Immature natural killer cell (primary cell): Measurements from ENCODE around the gene PIGM. TPM values are rescaled to one million over a fixed set of nuclear protein-coding genes. Genes with fewer than 3 reads are reported as not detected.
"Not testable (repeated sequence)": the region's sequence is repeated elsewhere in the genome, so short reads cannot be mapped to it uniquely, and the experiment has no call there.

Experiments
- DNase-seq, 3 donors: peaks; one replicate each; pipeline ENCODE4 v3.0.0; 2022; ENCODE audit warnings: mixed read lengths in 1 of 3
- H3K27ac Mint-ChIP-seq, 6 donors: one replicate each; pipeline ENCODE4 v1.8.0; 2020; ENCODE audit warnings: mixed read lengths in 6 of 6, mild to moderate bottlenecking in 5 of 6, inconsistent platforms in 4 of 6, moderate library complexity in 3 of 6
- H3K27me3 Mint-ChIP-seq, 3 donors: one replicate each; pipeline ENCODE4 v1.8.0; 2020 to 2021; ENCODE audit warnings: low read depth in 3 of 3, mild to moderate bottlenecking in 3 of 3, mixed read lengths in 3 of 3, moderate library complexity in 3 of 3, inconsistent platforms in 1 of 3
- H3K36me3 Mint-ChIP-seq, 3 donors: one replicate each; pipeline ENCODE4 v1.8.0; 2020; ENCODE audit warnings: mixed read lengths in 3 of 3, inconsistent platforms in 2 of 3, mild to moderate bottlenecking in 2 of 3
- H3K4me1 Mint-ChIP-seq, 2 donors: one replicate each; pipeline ENCODE4 v1.8.0; 2020; ENCODE audit warnings: inconsistent platforms in 2 of 2, mild to moderate bottlenecking in 2 of 2, mixed read lengths in 2 of 2, moderate library complexity in 1 of 2
- H3K4me3 Mint-ChIP-seq, 5 donors: one replicate each; pipeline ENCODE4 v1.8.0; 2020; ENCODE audit warnings: mild to moderate bottlenecking in 5 of 5, mixed read lengths in 5 of 5, inconsistent platforms in 3 of 5, moderate library complexity in 3 of 5
- H3K9me3 Mint-ChIP-seq, 6 donors: one replicate each; pipeline ENCODE4 v1.8.0; 2020; ENCODE audit warnings: mild to moderate bottlenecking in 6 of 6, mixed read lengths in 6 of 6, inconsistent platforms in 4 of 6, moderate library complexity in 3 of 6
- polyA plus RNA-seq, 3 donors: library from polyadenylated mRNA; unstranded; fragments of 300-500 nt; fragmentation: Illumina TruSeq; gene quantifications; one replicate each; pipeline ENCODE4 v1.2.3, GENCODE V29; 2021

Gene PIGM
- polyA plus RNA-seq, 3 donors from 2014 or later, result 2.1 to 3.3 (median 3.0) TPM

DNA sequence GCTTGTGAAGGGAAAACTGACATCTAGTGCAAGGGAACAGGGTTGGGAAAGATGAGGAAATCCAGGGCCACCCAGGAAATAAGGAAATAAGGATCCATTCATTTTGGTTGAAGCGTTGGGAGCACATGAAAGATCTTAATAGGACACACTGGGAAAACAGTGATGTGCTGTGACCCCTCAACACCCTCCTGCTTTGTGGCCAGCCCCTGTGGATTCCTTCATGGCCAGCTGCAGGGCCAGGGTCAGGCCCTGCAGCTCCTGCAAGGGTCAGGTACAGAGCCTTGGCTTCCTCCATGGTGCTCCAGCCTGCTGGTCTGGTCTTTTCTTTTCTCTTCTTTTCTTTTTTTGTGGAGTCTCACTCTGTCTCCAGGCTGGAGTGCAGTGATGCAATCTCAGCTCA, 18.8 kb upstream of the PIGM start:
- DNase-seq, result no peak
- Mint-ChIP-seq H3K36me3 (no peaks in the 10 kb centered on the region), H3K4me1 (peaks cover 12 to 15% of the 10 kb centered on the region in 2 donors), H3K9me3 (no peaks in the 10 kb centered on the region), H3K27ac (no peak overlapping the region), H3K27me3 (peaks cover 5 to 21% (median 8%) of the 10 kb centered on the region in 3 donors), H3K4me3 (no peak overlapping the region)

DNA sequence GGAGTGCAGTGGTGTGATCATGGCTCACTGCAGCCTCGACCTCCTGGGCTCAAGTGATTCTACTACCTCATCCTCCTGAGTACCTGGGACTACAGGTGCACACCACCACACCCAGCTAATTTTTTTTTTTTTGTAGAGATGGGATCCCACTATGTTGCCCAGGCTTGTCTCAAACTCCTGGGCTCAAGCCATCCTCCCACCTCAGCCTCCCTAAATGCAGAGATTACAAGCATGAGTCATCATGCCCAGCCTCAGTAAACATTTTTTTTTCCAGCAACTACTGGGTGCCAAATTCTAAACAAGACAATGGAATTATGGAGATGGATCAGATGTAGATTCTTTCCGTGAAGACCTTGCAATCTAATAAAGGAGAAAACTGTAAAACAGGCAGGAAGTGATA, 18.4 kb upstream of the PIGM start:
- Mint-ChIP-seq H3K27me3 (peaks cover 5 to 23% (median 6%) of the 10 kb centered on the region in 3 donors), H3K4me1 (peaks cover 12 to 15% of the 10 kb centered on the region in 2 donors)
- not testable (repeated sequence) for H3K9me3 Mint-ChIP-seq, H3K27ac Mint-ChIP-seq, H3K4me3 Mint-ChIP-seq, DNase-seq, H3K36me3 Mint-ChIP-seq

DNA sequence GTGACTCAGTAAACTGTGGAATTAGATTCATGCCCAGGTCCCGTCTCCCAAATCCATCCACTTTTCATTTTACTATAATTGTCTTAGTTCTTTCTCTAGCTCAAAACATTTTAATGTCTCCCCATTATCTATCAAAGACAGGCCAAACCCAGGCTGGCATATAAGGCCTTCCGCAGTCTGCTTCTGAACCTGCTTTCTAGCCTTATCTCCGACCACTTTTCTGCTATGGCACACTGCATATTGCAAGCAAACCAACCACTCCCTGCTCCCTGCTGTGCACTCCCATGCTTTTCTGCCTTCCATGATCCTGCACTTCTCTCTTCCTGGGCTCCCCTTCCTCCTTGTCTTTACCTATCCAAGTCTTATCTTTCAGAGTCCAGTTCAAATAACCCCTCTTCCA, 17.3 kb upstream of the PIGM start:
- Mint-ChIP-seq H3K27me3 (peaks cover 1 to 20% (median 5%) of the 10 kb centered on the region in 3 donors), H3K4me3 (no peak overlapping the region), H3K4me1 (peaks cover 12 to 15% of the 10 kb centered on the region in 2 donors), H3K27ac (no peak overlapping the region), H3K9me3 (no peaks in the 10 kb centered on the region), H3K36me3 (no peaks in the 10 kb centered on the region)
- no peak for DNase-seq

DNA sequence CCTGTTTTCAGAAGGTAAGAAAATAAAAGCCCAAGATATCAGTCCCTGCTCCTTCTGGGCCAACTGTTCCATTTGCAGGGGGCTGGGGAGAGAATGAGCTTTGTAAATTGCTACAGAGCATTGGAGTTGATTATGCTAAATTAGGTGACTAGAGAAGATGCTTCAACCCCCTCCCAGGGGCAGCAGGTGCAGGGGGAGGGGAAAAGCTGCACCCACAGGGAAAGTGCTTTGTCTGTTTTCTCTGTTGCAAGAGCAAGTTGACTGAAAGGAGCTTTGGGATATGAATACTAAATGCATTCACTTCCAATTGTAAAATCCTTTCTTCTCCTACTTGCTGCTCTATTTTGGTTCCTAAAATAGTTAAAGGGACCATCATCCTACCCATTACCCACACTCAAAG, 16.5 kb upstream of the PIGM start:
- peaks cover 1 to 18% (median 5%) of the 10 kb centered on the region in 3 donors for H3K27me3 Mint-ChIP-seq
- DNase-seq, result no peak
- H3K36me3 Mint-ChIP-seq, result no peaks in the 10 kb centered on the region
- H3K9me3 Mint-ChIP-seq, result no peaks in the 10 kb centered on the region
- no peak overlapping the region for H3K4me3 Mint-ChIP-seq
- peaks cover 12 to 15% of the 10 kb centered on the region in 2 donors for H3K4me1 Mint-ChIP-seq
- H3K27ac Mint-ChIP-seq, result no peak overlapping the region

DNA sequence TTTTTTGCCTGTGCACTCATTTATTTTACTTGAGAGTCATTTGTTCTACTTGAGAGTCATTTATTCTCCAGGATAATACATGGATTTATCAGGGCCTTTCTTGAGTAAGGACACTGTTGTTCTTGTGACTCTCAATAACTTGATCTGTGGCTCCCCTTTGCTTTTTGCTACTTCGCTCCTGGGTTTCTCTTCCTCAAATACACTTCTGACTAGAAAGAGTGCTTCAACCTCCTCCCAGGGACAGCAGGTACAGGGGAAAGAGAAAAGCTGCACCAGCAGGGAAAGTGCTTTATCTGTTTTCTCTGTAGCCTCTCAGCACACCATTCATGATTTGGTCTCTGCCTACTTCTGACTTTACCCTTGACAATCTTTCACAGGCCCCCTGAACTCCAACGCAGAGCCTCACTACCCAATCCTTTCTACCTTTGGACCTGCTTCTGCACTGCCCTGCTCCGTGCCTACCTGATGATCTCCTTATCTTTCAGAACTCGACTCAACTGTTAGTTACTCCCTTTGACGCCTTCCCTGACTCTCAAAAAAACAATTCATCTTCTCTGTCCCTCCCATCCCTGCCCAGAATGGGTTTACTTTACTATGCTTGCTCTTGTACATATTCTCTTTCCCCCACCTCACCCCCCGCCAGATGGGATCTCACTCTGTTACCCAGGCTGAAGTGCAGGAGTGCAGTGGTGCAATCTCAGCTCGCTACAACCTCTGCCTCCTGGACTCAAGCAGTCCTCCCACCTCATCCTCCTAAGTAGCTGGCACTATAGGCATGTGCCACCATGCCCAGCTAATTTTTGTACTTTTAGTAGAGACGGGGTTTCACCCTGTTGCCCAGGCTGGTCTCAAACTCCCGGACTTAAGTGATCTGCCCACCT, 15.6 kb upstream of the PIGM start:
- H3K4me1 Mint-ChIP-seq, result peaks cover 12 to 15% of the 10 kb centered on the region in 2 donors
- no peak for DNase-seq
- H3K9me3 Mint-ChIP-seq, result no peaks in the 10 kb centered on the region
- H3K27ac Mint-ChIP-seq, result peak overlapping the region in 3 of 6 donors; percentile 2 to 79 (median 46)
- H3K4me3 Mint-ChIP-seq, result peak overlapping the region; percentile 61 to 81 (median 72)
- H3K27me3 Mint-ChIP-seq, result peaks cover 1 to 18% (median 5%) of the 10 kb centered on the region in 3 donors
- no peaks in the 10 kb centered on the region for H3K36me3 Mint-ChIP-seq

DNA sequence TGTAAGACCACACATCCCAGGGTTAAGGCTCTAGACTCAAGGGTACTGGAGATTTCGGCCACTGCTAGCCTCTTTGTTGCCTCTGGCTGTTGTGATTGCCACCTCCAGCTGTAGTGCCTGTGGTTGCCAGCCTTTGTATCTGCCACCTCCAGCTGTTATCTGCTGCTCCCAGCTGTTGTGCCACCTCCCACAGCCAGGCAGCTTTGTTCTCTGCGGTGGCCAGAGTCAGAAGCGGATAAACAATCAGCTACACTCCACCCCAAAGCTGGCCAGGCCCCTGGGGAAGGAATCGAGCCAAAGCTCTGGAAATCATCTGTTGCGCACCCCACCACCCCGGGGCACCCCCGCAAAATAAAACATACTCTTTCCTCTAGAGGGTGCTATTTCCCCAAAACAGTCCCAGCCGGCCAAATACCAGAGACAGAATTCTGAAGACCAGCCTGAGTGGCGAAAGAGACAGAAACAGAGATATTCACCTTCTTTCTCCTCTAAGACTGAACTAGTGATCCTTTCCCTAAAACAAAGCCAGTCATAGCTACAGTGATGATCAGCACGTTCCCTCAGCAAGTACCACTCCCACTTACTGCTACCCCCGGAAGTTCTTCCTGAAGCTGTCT, 14.8 kb upstream of the PIGM start:
- peak; percentile 38 to 47 (median 45) for DNase-seq
- Mint-ChIP-seq H3K27ac (peak overlapping the region in 4 of 6 donors; percentile 2 to 79 (median 56)), H3K4me3 (peak overlapping the region; percentile 61 to 81 (median 72)), H3K4me1 (peaks cover 12 to 15% of the 10 kb centered on the region in 2 donors), H3K27me3 (peaks cover 1 to 17% (median 5%) of the 10 kb centered on the region in 3 donors), H3K36me3 (no peaks in the 10 kb centered on the region), H3K9me3 (no peaks in the 10 kb centered on the region)

DNA sequence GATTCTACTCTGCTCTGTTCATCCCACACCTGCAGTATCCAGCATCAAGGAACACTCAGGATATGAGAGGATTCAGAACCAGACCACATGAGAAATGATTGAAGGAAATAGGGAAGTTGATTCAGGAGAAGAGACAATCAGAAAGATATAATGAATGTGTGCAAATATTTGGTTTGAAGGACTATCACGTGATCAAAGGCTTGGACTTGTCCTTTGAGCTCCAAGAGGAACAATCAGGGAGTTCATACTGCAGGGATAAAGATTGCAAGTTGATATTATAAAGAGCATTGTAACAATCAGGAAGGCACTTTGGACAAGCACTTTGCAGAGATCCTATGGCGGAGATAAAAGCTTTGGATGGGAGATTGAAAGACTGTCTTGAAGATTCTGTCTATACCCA, 13.9 kb upstream of the PIGM start:
- Mint-ChIP-seq H3K27ac (no peak overlapping the region), H3K36me3 (no peaks in the 10 kb centered on the region), H3K4me3 (no peak overlapping the region), H3K9me3 (no peaks in the 10 kb centered on the region), H3K27me3 (peaks cover 1 to 14% (median 5%) of the 10 kb centered on the region in 3 donors), H3K4me1 (peaks cover 12 to 15% of the 10 kb centered on the region in 2 donors)
- DNase-seq, result no peak

DNA sequence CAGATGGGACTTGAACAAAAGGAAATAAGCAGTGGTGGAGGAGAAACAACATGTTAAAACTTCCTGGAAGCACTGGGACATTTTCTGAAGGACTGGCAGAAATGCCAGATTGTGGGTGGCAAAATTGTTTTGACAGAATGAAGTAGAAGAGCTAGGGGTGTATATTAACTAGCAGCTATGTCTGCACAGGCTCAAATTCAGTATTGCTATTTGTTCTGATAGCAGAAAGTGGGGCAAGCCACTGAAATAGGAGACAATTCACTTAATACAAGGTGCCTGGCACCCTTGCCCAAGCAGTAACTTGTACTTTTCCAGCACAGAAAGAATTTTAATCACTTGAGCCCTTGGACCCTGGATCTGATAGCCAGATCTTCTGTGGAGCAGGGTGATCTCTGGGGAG, 11.8 kb upstream of the PIGM start:
- H3K9me3 Mint-ChIP-seq, result no peaks in the 10 kb centered on the region
- H3K4me1 Mint-ChIP-seq, result peaks cover 12 to 15% of the 10 kb centered on the region in 2 donors
- H3K36me3 Mint-ChIP-seq, result no peaks in the 10 kb centered on the region
- no peak overlapping the region for H3K27ac Mint-ChIP-seq
- no peak for DNase-seq
- H3K27me3 Mint-ChIP-seq, result peaks cover 0 to 8% (median 2%) of the 10 kb centered on the region in 3 donors
- H3K4me3 Mint-ChIP-seq, result no peak overlapping the region

DNA sequence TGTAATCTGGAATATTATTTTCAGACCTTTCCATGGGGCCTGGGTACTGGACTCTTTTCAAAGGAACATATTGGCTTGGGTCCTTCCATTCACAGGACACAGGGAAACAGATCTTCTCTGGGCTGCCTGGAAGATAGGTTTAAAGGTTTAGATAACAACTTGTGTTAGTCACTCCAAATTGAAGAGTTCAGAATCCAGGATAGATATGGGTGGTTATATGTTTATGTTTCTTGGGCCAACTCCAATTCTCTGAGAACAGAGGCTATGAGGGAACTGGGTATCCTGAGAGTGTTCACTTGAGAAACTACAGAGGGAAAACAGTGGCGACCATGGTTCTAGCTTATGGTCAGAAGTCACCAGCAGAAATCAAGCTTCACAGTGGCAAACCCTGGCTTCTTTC, 8.7 kb upstream of the PIGM start:
- no peaks in the 10 kb centered on the region for H3K4me1 Mint-ChIP-seq
- no peak overlapping the region for H3K27ac Mint-ChIP-seq
- peaks cover 0 to under 1% (median 0%) of the 10 kb centered on the region in 3 donors for H3K27me3 Mint-ChIP-seq
- no peak overlapping the region for H3K4me3 Mint-ChIP-seq
- H3K36me3 Mint-ChIP-seq, result no peaks in the 10 kb centered on the region
- DNase-seq, result no peak
- no peaks in the 10 kb centered on the region for H3K9me3 Mint-ChIP-seq

DNA sequence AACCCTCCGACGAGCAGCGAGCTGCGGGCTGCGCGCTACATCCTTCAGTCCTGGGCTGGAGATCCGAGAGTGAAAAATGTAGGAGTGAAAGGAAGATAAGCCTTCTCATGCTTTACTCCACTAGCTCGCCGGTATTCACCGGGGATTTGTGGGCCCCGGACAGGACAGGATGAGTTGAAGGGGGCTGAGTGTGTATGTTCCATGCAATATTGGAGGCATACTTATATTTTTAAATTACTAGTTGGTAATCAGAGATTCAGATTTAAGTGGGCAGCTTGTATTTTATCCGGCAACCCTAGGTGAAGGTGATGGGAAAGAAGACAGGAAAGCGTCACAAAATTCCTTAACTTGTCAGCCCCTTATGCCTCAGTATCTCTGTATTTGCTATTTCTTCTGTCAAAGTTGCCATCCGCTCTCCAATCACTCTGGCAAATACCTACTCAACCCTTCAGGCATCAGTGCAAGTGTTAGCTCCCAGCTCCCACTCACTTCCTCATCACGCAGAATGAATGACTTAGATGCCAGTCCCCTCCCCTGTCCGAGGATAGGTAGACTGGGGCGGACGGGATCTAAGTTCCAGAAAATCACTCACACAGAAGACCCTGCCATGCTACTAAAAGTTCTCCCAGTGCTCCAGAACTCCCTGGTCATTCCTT, 503 bp upstream of the PIGM start:
- peaks cover 27 to 42% of the 10 kb centered on the region in 2 donors for H3K4me1 Mint-ChIP-seq
- peak overlapping the region; percentile 79 to 93 (median 90) for H3K27ac Mint-ChIP-seq
- peaks cover 0 to 4% (median 2%) of the 10 kb centered on the region in 3 donors for H3K27me3 Mint-ChIP-seq
- H3K9me3 Mint-ChIP-seq, result no peaks in the 10 kb centered on the region
- peaks cover 0 to 2% (median under 1%) of the 10 kb centered on the region in 3 donors for H3K36me3 Mint-ChIP-seq
- peak overlapping the region; percentile 94 to 99 (median 98) for H3K4me3 Mint-ChIP-seq
- DNase-seq, result peak in 1 of 3 donors; percentile 2

DNA sequence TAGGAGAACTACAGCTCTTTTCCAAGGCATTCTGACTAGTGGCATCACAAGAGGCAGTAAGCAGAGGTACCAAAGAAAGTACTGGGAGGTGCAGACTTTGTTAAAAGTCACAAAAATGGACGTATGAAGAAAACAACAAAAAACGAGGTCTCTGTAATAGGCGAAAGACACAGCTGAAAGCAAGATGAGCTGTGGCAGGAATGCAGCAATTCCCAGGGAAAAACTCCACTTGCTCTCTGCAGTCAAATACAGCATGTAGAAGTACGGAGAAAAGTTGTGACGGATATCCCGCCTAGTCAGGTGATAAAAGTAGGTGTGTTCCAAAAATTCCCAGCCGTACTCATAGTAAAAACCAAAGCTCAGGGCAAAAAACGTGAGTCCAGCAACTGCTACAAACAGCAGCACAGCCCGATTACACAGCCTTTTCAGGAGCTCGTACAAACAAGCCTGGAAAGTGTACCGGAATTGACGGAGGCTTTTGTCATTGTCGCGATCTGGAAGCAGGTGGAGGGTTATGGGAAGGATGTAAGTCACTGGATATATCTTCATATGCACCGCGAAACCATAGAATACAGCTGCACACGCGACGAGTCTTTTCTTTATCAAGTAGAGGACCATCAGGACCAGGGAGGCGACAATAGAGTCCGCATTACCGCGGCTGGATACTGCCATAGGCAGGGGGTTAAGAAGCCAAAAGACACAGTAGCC, 979 bp downstream of the PIGM start:
- H3K9me3 Mint-ChIP-seq, result no peaks in the 10 kb centered on the region
- DNase-seq, result peak in 1 of 3 donors; percentile 8
- peaks cover 0 to 4% (median 2%) of the 10 kb centered on the region in 3 donors for H3K27me3 Mint-ChIP-seq

DNA sequence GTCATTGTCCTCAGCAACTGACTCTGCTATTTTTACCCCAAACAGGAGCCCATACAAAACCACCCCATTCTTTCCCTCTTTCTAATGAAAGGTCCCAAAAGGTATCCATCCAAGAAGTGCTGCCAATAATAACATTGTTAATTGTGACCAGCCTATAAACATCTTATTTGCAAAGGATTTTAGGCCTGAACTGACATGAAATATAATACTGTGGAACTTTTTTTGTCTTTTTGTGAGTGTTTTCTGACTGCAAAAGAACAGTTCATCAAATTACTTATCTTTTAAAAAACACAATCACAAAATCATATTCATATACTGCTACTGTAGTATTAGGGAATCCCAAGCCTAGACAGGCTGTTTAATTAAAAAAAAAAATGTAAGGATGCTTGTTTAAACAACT, 3.4 kb downstream of the PIGM start:
- Mint-ChIP-seq H3K4me1 (peaks cover 27 to 45% of the 10 kb centered on the region in 2 donors), H3K4me3 (no peak overlapping the region), H3K27me3 (peaks cover 0 to 6% (median 2%) of the 10 kb centered on the region in 3 donors), H3K27ac (peak overlapping the region in 1 of 6 donors; percentile 33), H3K36me3 (peaks cover 0 to 8% (median 5%) of the 10 kb centered on the region in 3 donors), H3K9me3 (no peaks in the 10 kb centered on the region)
- no peak for DNase-seq

More for the DNA sequence above, 979 bp downstream of the PIGM start:
- Mint-ChIP-seq H3K27ac (peak overlapping the region; percentile 79 to 93 (median 90)), H3K4me1 (peaks cover 27 to 45% of the 10 kb centered on the region in 2 donors), H3K36me3 (peaks cover 0 to 5% (median 3%) of the 10 kb centered on the region in 3 donors), H3K4me3 (peak overlapping the region; percentile 94 to 99 (median 98))

DNA sequence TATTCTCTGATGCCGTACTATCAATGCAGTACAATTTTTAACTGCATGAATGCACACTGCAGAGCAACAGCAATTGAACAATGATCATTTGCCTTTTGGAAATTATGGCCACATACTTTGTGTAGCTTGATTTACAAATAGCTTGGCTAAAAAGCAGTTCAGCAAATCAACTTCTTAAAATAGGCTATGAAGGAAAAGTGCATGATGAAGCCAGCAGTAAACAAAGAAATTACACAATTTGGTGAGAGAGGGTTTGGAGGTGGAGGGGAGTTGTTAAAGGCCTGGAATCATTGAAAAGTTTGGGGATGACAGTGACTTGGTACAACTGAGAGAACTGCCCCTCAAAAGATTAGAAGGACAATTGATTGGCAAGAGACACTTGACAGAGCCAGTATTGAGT, 6.5 kb downstream of the PIGM start:
- DNase-seq, result no peak
- Mint-ChIP-seq H3K27me3 (peaks cover 0 to 2% (median 0%) of the 10 kb centered on the region in 3 donors), H3K4me3 (no peak overlapping the region), H3K9me3 (no peaks in the 10 kb centered on the region), H3K27ac (no peak overlapping the region), H3K4me1 (peaks cover 4 to 15% of the 10 kb centered on the region in 2 donors), H3K36me3 (peaks cover 0 to 8% (median 5%) of the 10 kb centered on the region in 3 donors)
